AG04449 (cell line): Measurements from ENCODE around the gene SETBP1.

Experiments
- CTCF ChIA-PET: fragments of 350-600 bp; formaldehyde crosslinking; extraction: SDS; loops from one replicate; lab custom pipeline; 2021; ENCODE audit warnings: antibody characterized with exemption; lab: Yijun Ruan, JAX
- POLR2A ChIA-PET: fragments of 400-600, 350-600 bp; formaldehyde crosslinking; extraction: SDS; loops from one replicate; lab custom pipeline; 2020; ENCODE audit warnings: antibody characterized with exemption, inconsistent platforms; lab: Yijun Ruan, JAX
- DNase-seq: peaks from one replicate; pipeline ENCODE4 v3.0.0-alpha.2; 2010; ENCODE audit warnings: low read depth, low spot score
- H3K4me3 ChIP-seq: 2 replicates; pipeline ENCODE4 v1.5.1; 2011; ENCODE audit warnings: low read depth, mild to moderate bottlenecking, control low read depth, low read length
- CTCF ChIP-seq: IDR thresholded peaks from one replicate; pipeline ENCODE4 v1.5.1; 2011; ENCODE audit warnings: mild to moderate bottlenecking, moderate library complexity, low read length, control low read depth, inconsistent platforms; ENCODE audit not compliant: insufficient read depth; ENCODE audit errors: missing control alignments

SETBP1 gene

GRCh38 chr18:45066886-45067285, 386.2 kb downstream of the SETBP1 start:
- H3K4me3 ChIP-seq = no peak overlapping the region
- POLR2A ChIA-PET = no interaction called here
- no peak for DNase-seq
- no peak for TF ChIP-seq CTCF
- CTCF ChIA-PET = interaction anchor here (0.7 kb wide), 1 partner anchor 22 kb away, joined by 4 read pairs; no protein-coding TSS in a partner anchor

GRCh38 chr18:45068400-45069094, 387.9 kb downstream of the SETBP1 start:
- POLR2A ChIA-PET = no interaction called here
- no peak for DNase-seq
- no peak for TF ChIP-seq CTCF
- CTCF ChIA-PET = no interaction called here
- no peak overlapping the region for H3K4me3 ChIP-seq

- ChIA-PET CTCF (no interaction called here), POLR2A (no interaction called here)
- no peak for DNase-seq
- no peak for TF ChIP-seq CTCF
- H3K4me3 ChIP-seq = no peak overlapping the region
Measured at GRCh38 chr18:45069546-45069945, 388.9 kb downstream of the SETBP1 start.

GRCh38 chr18:45071956-45072355, 391.3 kb downstream of the SETBP1 start:
- no peak for DNase-seq
- no peak overlapping the region for H3K4me3 ChIP-seq
- TF ChIP-seq CTCF = no peak
- ChIA-PET CTCF (no interaction called here), POLR2A (no interaction called here)

- CTCF ChIA-PET = no interaction called here
- no peak for DNase-seq
- POLR2A ChIA-PET = no interaction called here
- H3K4me3 ChIP-seq = no peak overlapping the region
- no peak for TF ChIP-seq CTCF
Measured at GRCh38 chr18:45073556-45073955, 392.9 kb downstream of the SETBP1 start.

GRCh38 chr18:45081566-45082181, 401.0 kb downstream of the SETBP1 start:
- no peak for DNase-seq
- TF ChIP-seq CTCF = no peak
- ChIA-PET CTCF (no interaction called here), POLR2A (no interaction called here)
- H3K4me3 ChIP-seq = no peak overlapping the region
